Measurements from ENCODE around the gene TSPAN15. TPM values are rescaled to one million over a fixed set of nuclear protein-coding genes. Genes with fewer than 3 reads are reported as not detected.
"Not testable (repeated sequence)": the region's sequence is repeated elsewhere in the genome, so short reads cannot be mapped to it uniquely, and the experiment has no call there.

Gene TSPAN15
- total RNA-seq, 3 donors from 2014 or later = 53.3 to 89.5 (median 65.0) TPM

DNA sequence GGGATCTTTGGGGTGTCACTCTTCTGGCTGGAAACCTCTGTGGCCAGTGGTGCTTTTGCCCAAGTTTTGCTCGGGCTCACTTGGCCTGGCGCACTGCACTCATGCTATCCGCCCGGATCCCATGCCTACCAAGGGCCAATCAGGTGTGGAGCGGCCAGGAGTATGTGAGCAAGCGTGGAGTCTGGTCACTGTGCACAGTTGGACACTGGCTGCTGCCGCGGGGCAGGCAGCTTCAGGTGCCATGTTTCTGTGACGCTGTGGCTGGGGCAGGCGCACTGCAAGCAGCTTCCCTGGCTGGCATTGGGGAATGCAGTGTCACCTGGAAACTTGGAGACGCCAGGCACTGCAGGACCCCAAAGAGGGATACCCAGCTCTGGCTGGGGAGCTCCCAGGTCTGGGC, 76.7 kb downstream of the TSPAN15 start:
- TF ChIP-seq POLR2AphosphoS5 (IDR thresholded peaks at IDR 0.05) (no peak), POLR2A (IDR thresholded peaks at IDR 0.05) (no peak)
- TF ChIP-seq, protein P1, sequence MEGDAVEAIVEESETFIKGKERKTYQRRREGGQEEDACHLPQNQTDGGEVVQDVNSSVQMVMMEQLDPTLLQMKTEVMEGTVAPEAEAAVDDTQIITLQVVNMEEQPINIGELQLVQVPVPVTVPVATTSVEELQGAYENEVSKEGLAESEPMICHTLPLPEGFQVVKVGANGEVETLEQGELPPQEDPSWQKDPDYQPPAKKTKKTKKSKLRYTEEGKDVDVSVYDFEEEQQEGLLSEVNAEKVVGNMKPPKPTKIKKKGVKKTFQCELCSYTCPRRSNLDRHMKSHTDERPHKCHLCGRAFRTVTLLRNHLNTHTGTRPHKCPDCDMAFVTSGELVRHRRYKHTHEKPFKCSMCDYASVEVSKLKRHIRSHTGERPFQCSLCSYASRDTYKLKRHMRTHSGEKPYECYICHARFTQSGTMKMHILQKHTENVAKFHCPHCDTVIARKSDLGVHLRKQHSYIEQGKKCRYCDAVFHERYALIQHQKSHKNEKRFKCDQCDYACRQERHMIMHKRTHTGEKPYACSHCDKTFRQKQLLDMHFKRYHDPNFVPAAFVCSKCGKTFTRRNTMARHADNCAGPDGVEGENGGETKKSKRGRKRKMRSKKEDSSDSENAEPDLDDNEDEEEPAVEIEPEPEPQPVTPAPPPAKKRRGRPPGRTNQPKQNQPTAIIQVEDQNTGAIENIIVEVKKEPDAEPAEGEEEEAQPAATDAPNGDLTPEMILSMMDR (IDR thresholded peaks at IDR 0.05) = no peak
- no peak for DNase-seq (ENCODE audit: low spot score in 2 of 2)
- H3K4me3 ChIP-seq = no peak overlapping the region
- H3K4me1 ChIP-seq = no peaks in the 10 kb centered on the region
- H3K36me3 ChIP-seq = no peaks in the 10 kb centered on the region
- intact Hi-C loops (cut with DNase I; ENCODE audit: low total_unique reads) = no loop called here
- no peaks in the 10 kb centered on the region for H3K27me3 ChIP-seq
- H3K27ac ChIP-seq = no peak overlapping the region
- no peaks in the 10 kb centered on the region for H3K9me3 ChIP-seq

DNA sequence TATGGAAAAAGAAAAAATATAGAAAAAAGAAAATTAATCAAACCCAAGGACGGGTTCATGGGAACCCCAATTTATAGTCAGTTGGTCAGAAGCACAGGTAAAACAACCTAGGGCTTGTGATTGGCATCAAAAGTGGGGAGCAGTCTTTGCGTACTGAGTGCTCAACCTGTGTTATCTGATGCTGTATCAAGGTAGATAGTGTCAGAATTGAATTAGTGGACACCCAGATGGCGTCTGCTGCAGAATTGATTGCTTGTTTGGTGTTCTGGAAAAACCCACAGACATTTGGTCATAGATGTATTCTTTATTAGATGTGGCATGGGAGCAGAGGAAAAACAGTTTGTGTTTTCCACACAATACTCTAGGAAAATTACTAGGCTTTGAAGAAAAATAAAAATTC, 82.4 kb downstream of the TSPAN15 start:
- Histone ChIP-seq H3K4me3 (no peak overlapping the region), H3K36me3 (no peaks in the 10 kb centered on the region), H3K4me1 (no peaks in the 10 kb centered on the region), H3K27me3 (no peaks in the 10 kb centered on the region), H3K9me3 (no peaks in the 10 kb centered on the region), H3K27ac (no peak overlapping the region)
- intact Hi-C loops (cut with DNase I; ENCODE audit: low total_unique reads) = no loop called here
- DNase-seq (ENCODE audit: low spot score in 2 of 2) = no peak
- TF ChIP-seq POLR2A (IDR thresholded peaks at IDR 0.05) = no peak
- no peak for TF ChIP-seq POLR2AphosphoS5 (IDR thresholded peaks at IDR 0.05)
- TF ChIP-seq, protein P1 (IDR thresholded peaks at IDR 0.05) = no peak

DNA sequence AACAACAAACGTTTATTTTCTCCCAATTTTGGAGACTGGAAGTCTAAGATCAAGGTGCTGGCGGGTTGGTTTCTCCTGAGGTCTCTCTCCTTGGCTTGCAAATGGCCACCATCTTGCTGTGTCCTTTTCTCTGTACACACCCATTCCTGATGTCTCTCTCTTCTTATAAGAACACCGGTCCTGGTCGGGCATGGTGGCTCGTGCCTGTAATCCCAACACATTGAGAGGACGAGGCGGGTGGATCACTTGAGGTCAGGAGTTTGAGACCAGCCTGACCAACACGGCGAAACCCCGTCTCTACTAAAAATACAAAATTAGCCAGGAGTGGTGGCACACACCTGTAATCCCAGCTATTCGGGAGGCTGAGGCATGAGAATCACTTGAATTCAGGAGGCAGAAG, 85.3 kb downstream of the TSPAN15 start:
- H3K9me3 ChIP-seq; intact Hi-C loops (cut with DNase I; ENCODE audit: low total_unique reads); H3K4me3 ChIP-seq; DNase-seq (ENCODE audit: low spot score in 2 of 2); H3K27ac ChIP-seq; H3K36me3 ChIP-seq; H3K27me3 ChIP-seq; H3K4me1 ChIP-seq: not testable (repeated sequence)

DNA sequence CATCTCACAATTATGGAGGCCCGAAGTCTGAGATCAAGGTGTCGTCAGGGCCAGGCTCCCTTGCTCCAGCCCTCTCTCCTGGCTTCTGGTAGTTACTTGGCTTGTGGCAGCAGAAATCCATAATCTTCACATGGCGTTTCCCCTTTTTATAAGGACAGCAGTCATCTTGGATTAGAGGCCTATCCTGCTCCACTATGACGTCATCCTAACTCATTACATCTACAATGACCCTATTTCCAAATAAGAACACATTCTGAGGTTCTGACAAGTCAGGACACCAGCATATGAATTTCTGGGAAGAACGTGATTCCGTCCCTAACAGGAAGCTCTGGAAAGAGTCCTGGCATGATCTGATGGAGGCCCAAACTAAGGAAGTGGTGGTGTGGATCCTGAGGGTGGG, 86.2 kb downstream of the TSPAN15 start:
- Histone ChIP-seq H3K27me3 (no peaks in the 10 kb centered on the region), H3K27ac (no peak overlapping the region), H3K4me1 (no peaks in the 10 kb centered on the region), H3K9me3 (peaks cover 0 to 12% of the 10 kb centered on the region in 2 donors), H3K36me3 (no peaks in the 10 kb centered on the region), H3K4me3 (no peak overlapping the region)
- intact Hi-C loops (cut with DNase I; ENCODE audit: low total_unique reads) = no loop called here
- no peak for DNase-seq (ENCODE audit: low spot score in 2 of 2)
- TF ChIP-seq, protein P1 (IDR thresholded peaks at IDR 0.05) = no peak
- no peak for TF ChIP-seq POLR2AphosphoS5 (IDR thresholded peaks at IDR 0.05)
- no peak for TF ChIP-seq POLR2A (IDR thresholded peaks at IDR 0.05)

DNA sequence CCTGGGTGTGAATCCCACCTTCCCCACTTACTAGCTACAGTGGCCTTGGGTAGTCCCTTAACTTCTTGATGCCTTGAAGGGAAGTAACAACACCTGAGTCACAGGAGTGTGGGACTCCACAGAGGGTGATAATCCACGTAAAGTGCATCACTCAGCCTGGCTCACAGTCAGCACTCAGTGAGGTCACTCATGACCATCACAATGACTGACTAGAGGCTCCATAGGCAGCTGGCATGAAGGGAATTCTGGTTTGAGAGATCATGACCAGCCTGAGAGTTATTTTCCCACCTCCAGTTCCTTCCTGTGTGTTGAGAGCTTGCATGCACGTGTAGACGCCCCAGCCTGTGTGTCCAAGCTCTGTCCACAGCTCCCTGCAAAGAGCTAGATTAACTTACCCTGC, 87.2 kb downstream of the TSPAN15 start:
- no peak for DNase-seq (ENCODE audit: low spot score in 2 of 2)
- TF ChIP-seq POLR2AphosphoS5 (IDR thresholded peaks at IDR 0.05) (no peak), POLR2A (IDR thresholded peaks at IDR 0.05) (no peak)
- TF ChIP-seq, protein P1 (IDR thresholded peaks at IDR 0.05) = no peak
- H3K4me3 ChIP-seq = no peak overlapping the region
- H3K9me3 ChIP-seq = peaks cover 0 to 12% of the 10 kb centered on the region in 2 donors
- intact Hi-C loops (cut with DNase I; ENCODE audit: low total_unique reads) = no loop called here
- H3K36me3 ChIP-seq = no peaks in the 10 kb centered on the region
- no peaks in the 10 kb centered on the region for H3K27me3 ChIP-seq
- H3K4me1 ChIP-seq = no peaks in the 10 kb centered on the region
- no peak overlapping the region for H3K27ac ChIP-seq

DNA sequence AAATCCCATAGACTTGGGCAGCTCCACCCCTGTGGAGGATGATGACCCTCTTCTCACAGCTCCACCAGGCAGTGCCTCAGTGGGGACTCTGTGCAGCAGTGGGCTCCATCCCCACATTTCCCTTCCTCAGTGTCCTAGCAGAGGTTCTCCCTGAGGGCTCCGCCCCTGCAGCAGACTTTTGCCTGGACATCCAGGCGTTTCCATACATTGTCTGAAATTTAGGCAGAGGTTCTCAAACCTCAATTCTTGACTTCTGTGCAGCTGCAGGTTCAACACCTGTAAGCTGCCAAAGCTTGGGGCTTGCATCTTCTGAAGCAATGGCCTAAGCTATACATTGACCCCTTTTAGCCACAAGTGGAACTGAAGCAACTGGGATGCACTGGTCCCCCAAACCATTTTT, 90.2 kb downstream of the TSPAN15 start:
- Histone ChIP-seq H3K27ac (no peak overlapping the region), H3K36me3 (no peaks in the 10 kb centered on the region), H3K27me3 (no peaks in the 10 kb centered on the region), H3K9me3 (peaks cover 0 to 12% of the 10 kb centered on the region in 2 donors), H3K4me1 (no peaks in the 10 kb centered on the region), H3K4me3 (no peak overlapping the region)
- TF ChIP-seq, protein P1 (IDR thresholded peaks at IDR 0.05) = no peak
- TF ChIP-seq POLR2A (IDR thresholded peaks at IDR 0.05) (no peak), POLR2AphosphoS5 (IDR thresholded peaks at IDR 0.05) (no peak)
- DNase-seq (ENCODE audit: low spot score in 2 of 2) = no peak
- intact Hi-C loops (cut with DNase I; ENCODE audit: low total_unique reads) = no loop called here

Data from breast epithelium (tissue), 4 donors.